ENCODE results near the gene GADD45G. TPM values are rescaled to one million over a fixed set of nuclear protein-coding genes. Genes with fewer than 3 reads are reported as not detected.
A peak's percentile ranks its signal among the peaks of the same experiment; 100 is the strongest.

GADD45G gene
- total and polyA plus RNA-seq, 2 experiments from 2014 or later = 32.7 to 44.6 TPM

DNA sequence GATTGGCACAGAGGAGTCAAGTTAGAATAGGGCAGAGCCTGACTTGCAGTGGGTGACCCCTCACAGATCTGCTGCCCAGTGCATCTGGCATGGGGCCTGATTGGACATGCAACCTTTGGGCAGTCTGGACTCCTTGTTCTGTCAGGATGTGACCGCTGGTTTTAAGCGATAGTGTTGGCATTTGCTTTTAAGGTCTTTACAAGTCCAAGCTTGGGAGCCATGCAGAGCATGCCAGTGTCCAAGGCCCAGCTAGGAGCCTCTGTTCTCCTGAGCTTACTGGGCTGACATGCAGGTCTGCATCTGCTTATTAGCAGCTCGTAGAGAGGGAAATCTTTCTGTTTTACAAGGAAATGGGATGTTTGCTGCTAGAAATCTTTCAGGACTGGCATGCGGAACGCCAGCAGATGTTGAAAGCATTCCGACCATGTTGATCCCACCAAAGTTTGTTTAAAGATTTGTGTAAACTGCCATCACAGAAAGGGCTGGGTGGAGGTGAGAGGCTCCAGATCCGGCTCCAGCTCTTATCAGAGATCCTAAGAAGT, 27.5 kb downstream of the GADD45G start:
- no peaks in the 10 kb centered on the region for H3K9me3 ChIP-seq (ENCODE audit: low read depth)
- H3K27me3 ChIP-seq = no peaks in the 10 kb centered on the region
- TF ChIP-seq, protein P1, sequence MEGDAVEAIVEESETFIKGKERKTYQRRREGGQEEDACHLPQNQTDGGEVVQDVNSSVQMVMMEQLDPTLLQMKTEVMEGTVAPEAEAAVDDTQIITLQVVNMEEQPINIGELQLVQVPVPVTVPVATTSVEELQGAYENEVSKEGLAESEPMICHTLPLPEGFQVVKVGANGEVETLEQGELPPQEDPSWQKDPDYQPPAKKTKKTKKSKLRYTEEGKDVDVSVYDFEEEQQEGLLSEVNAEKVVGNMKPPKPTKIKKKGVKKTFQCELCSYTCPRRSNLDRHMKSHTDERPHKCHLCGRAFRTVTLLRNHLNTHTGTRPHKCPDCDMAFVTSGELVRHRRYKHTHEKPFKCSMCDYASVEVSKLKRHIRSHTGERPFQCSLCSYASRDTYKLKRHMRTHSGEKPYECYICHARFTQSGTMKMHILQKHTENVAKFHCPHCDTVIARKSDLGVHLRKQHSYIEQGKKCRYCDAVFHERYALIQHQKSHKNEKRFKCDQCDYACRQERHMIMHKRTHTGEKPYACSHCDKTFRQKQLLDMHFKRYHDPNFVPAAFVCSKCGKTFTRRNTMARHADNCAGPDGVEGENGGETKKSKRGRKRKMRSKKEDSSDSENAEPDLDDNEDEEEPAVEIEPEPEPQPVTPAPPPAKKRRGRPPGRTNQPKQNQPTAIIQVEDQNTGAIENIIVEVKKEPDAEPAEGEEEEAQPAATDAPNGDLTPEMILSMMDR (IDR thresholded peaks at IDR 0.05; ENCODE audit: low read depth, low read length) = no peak
- H3K4me3 ChIP-seq = no peak overlapping the region
- H3K36me3 ChIP-seq = no peaks in the 10 kb centered on the region
- peaks cover 6% of the 10 kb centered on the region for H3K4me1 ChIP-seq (ENCODE audit: low read depth)
- H3K27ac ChIP-seq = no peak overlapping the region
- DNase-seq (ENCODE audit: low read depth in 1 of 2, low spot score in 1 of 2) = no peak

GRCh38 chr9:89632736-89633135, 27.9 kb downstream of the GADD45G start:
- Histone ChIP-seq H3K4me3 (no peak overlapping the region), H3K36me3 (no peaks in the 10 kb centered on the region), H3K27me3 (no peaks in the 10 kb centered on the region), H3K4me1 (ENCODE audit: low read depth) (peaks cover 6% of the 10 kb centered on the region), H3K9me3 (ENCODE audit: low read depth) (no peaks in the 10 kb centered on the region), H3K27ac (no peak overlapping the region)
- DNase-seq (ENCODE audit: low read depth in 1 of 2, low spot score in 1 of 2) = no peak
- TF ChIP-seq, protein P1 (IDR thresholded peaks at IDR 0.05; ENCODE audit: low read depth, low read length) = no peak

DNA sequence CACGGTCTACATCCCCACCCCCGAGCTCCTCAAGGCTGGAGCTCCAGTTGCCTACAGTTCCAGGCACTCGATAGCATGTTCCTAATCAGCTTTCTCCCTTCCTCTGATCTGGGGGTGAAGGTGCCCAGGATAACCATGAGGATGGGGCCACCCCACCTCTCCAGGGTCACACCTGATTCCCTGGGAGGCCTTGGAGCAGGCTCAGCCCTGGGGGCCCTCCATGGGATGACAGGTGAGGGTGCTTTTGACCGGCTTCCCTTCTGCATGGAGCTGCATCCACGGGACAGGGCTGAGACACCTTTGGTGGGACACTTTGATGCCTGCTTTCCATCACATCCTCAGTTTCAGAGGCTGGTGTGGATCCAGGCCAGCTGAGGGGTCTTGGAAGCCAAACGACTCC, 28.6 kb downstream of the GADD45G start:
- Histone ChIP-seq H3K27ac (no peak overlapping the region), H3K9me3 (ENCODE audit: low read depth) (no peaks in the 10 kb centered on the region), H3K4me3 (no peak overlapping the region), H3K27me3 (no peaks in the 10 kb centered on the region), H3K36me3 (no peaks in the 10 kb centered on the region), H3K4me1 (ENCODE audit: low read depth) (peaks cover 6% of the 10 kb centered on the region)
- TF ChIP-seq, protein P1 (IDR thresholded peaks at IDR 0.05; ENCODE audit: low read depth, low read length) = no peak
- DNase-seq (ENCODE audit: low read depth in 1 of 2, low spot score in 1 of 2) = no peak

- Histone ChIP-seq H3K4me1 (ENCODE audit: low read depth) (peaks cover 6% of the 10 kb centered on the region), H3K27ac (no peak overlapping the region)
- TF ChIP-seq, protein P1 (IDR thresholded peaks at IDR 0.05; ENCODE audit: low read depth, low read length) = no peak
Measured at GRCh38 chr9:89633920-89634319, 29.1 kb downstream of the GADD45G start.

GRCh38 chr9:89634995-89635742, 30.4 kb downstream of the GADD45G start:
- Histone ChIP-seq H3K27me3 (no peaks in the 10 kb centered on the region), H3K36me3 (no peaks in the 10 kb centered on the region)

More at GRCh38 chr9:89633920-89634319, 29.1 kb downstream of the GADD45G start:
- Histone ChIP-seq H3K27me3 (no peaks in the 10 kb centered on the region), H3K4me3 (no peak overlapping the region), H3K9me3 (ENCODE audit: low read depth) (no peaks in the 10 kb centered on the region), H3K36me3 (no peaks in the 10 kb centered on the region)
- DNase-seq (ENCODE audit: low read depth in 1 of 2, low spot score in 1 of 2) = no peak

More at GRCh38 chr9:89634995-89635742, 30.4 kb downstream of the GADD45G start:
- Histone ChIP-seq H3K4me3 (no peak overlapping the region), H3K27ac (no peak overlapping the region), H3K9me3 (ENCODE audit: low read depth) (no peaks in the 10 kb centered on the region), H3K4me1 (ENCODE audit: low read depth) (peaks cover 6% of the 10 kb centered on the region)
- TF ChIP-seq, protein P1 (IDR thresholded peaks at IDR 0.05; ENCODE audit: low read depth, low read length) = no peak
- DNase-seq (ENCODE audit: low read depth in 1 of 2, low spot score in 1 of 2) = peak in 1 of 2 donors; percentile 77

Data from cardiac muscle cell (in vitro differentiated cells and primary cell).